MG63 (cell line): ENCODE data around the gene MFAP3. TPM values are rescaled to one million over a fixed set of nuclear protein-coding genes. Genes with fewer than 3 reads are reported as not detected.
"Not testable (repeated sequence)": the region's sequence is repeated elsewhere in the genome, so short reads cannot be mapped to it uniquely, and the experiment has no call there.

Experiments used
- DNase-seq: peaks from one replicate; pipeline ENCODE4 v3.0.0-alpha.2; 2020
- H3K27me3 ChIP-seq: fragments of 250-450 bp; sonication (Bioruptor Pico); 2 replicates; pipeline ENCODE4 v1.5.1; 2020; ENCODE audit warnings: mild to moderate bottlenecking, moderate library complexity
- H3K36me3 ChIP-seq: fragments of 250-450 bp; sonication (Bioruptor Pico); 2 replicates; pipeline ENCODE4 v1.5.1; 2020; ENCODE audit warnings: mild to moderate bottlenecking, moderate library complexity
- H3K4me3 ChIP-seq: fragments of 250-450 bp; sonication (Bioruptor Pico); 2 replicates; pipeline ENCODE4 v1.5.1; 2020; ENCODE audit warnings: mild to moderate bottlenecking, moderate library complexity
- H3K9me3 ChIP-seq: fragments of 250-450 bp; sonication (Bioruptor Pico); 2 replicates; pipeline ENCODE4 v1.5.1; 2020; ENCODE audit warnings: mild to moderate bottlenecking, moderate library complexity
- total RNA-seq: library from RNA; depleted of rRNA; stranded (reverse); fragments of >200 nt; shearing (Covaris generic); gene quantifications from 2 replicates; pipeline ENCODE4 v1.2.3, GENCODE V29; 2014; ENCODE audit warnings: low replicate concordance

MFAP3 gene
- total RNA-seq, 1 experiment from 2014 or later: 38.1 TPM

- DNase-seq: no peak
These were observed 4.0 kb downstream of the MFAP3 start for GRCh38 chr5:154042766-154043165.

GRCh38 chr5:154044099-154044498, 5.3 kb downstream of the MFAP3 start:
- no peak for DNase-seq
- Histone ChIP-seq H3K9me3 (no peaks in the 10 kb centered on the region), H3K27me3 (no peaks in the 10 kb centered on the region), H3K4me3 (no peak overlapping the region), H3K36me3 (peaks cover 12% of the 10 kb centered on the region)

More at GRCh38 chr5:154042766-154043165, 4.0 kb downstream of the MFAP3 start:
- Histone ChIP-seq H3K4me3 (no peak overlapping the region), H3K9me3 (no peaks in the 10 kb centered on the region), H3K36me3 (peaks cover 12% of the 10 kb centered on the region), H3K27me3 (no peaks in the 10 kb centered on the region)

- Histone ChIP-seq H3K4me3 (no peak overlapping the region), H3K36me3 (peaks cover 17% of the 10 kb centered on the region), H3K9me3 (no peaks in the 10 kb centered on the region), H3K27me3 (no peaks in the 10 kb centered on the region)
- no peak for DNase-seq
These were observed 5.8 kb downstream of the MFAP3 start for GRCh38 chr5:154044581-154044980.

GRCh38 chr5:154046486-154046885, 7.7 kb downstream of the MFAP3 start:
- no peak for DNase-seq
- no peaks in the 10 kb centered on the region for H3K27me3 ChIP-seq
- H3K9me3 ChIP-seq: no peaks in the 10 kb centered on the region
- H3K36me3 ChIP-seq: peaks cover 33% of the 10 kb centered on the region
- H3K4me3 ChIP-seq: no peak overlapping the region

GRCh38 chr5:154047324-154047723, 8.6 kb downstream of the MFAP3 start:
- no peak for DNase-seq
- no peaks in the 10 kb centered on the region for H3K9me3 ChIP-seq

GRCh38 chr5:154049636-154050035, 10.9 kb downstream of the MFAP3 start:
- Histone ChIP-seq H3K27me3 (no peaks in the 10 kb centered on the region), H3K36me3 (peaks cover 53% of the 10 kb centered on the region)
- DNase-seq: no peak

More at GRCh38 chr5:154047324-154047723, 8.6 kb downstream of the MFAP3 start:
- H3K36me3 ChIP-seq: peaks cover 36% of the 10 kb centered on the region
- no peaks in the 10 kb centered on the region for H3K27me3 ChIP-seq
- H3K4me3 ChIP-seq: no peak overlapping the region

GRCh38 chr5:154053468-154053867, 14.7 kb downstream of the MFAP3 start:
- H3K4me3 ChIP-seq: no peak overlapping the region
- no peaks in the 10 kb centered on the region for H3K9me3 ChIP-seq
- peaks cover 48% of the 10 kb centered on the region for H3K36me3 ChIP-seq
- H3K27me3 ChIP-seq: no peaks in the 10 kb centered on the region
- no peak for DNase-seq

More at GRCh38 chr5:154049636-154050035, 10.9 kb downstream of the MFAP3 start:
- Histone ChIP-seq H3K9me3 (no peaks in the 10 kb centered on the region), H3K4me3 (no peak overlapping the region)

GRCh38 chr5:154055201-154055600, 16.4 kb downstream of the MFAP3 start:
- Histone ChIP-seq H3K9me3 (no peaks in the 10 kb centered on the region), H3K27me3 (no peaks in the 10 kb centered on the region), H3K4me3 (no peak overlapping the region), H3K36me3 (peaks cover 37% of the 10 kb centered on the region)
- DNase-seq: no peak

- Histone ChIP-seq H3K36me3 (peaks cover 15% of the 10 kb centered on the region), H3K27me3 (no peaks in the 10 kb centered on the region), H3K9me3 (no peaks in the 10 kb centered on the region), H3K4me3 (no peak overlapping the region)
- no peak for DNase-seq
These were observed 19.6 kb downstream of the MFAP3 start for GRCh38 chr5:154058055-154059038.

GRCh38 chr5:154059039-154059430, 20.3 kb downstream of the MFAP3 start:
- Histone ChIP-seq H3K27me3 (no peaks in the 10 kb centered on the region), H3K4me3 (no peak overlapping the region), H3K9me3 (no peaks in the 10 kb centered on the region), H3K36me3 (peaks cover 8% of the 10 kb centered on the region)
- DNase-seq: no peak

GRCh38 chr5:154059583-154059982, 20.8 kb downstream of the MFAP3 start:
- no peak for DNase-seq
- H3K36me3 ChIP-seq: peaks cover 2% of the 10 kb centered on the region
- H3K4me3 ChIP-seq: no peak overlapping the region
- H3K9me3 ChIP-seq: no peaks in the 10 kb centered on the region
- H3K27me3 ChIP-seq: no peaks in the 10 kb centered on the region

- no peaks in the 10 kb centered on the region for H3K27me3 ChIP-seq
- no peaks in the 10 kb centered on the region for H3K9me3 ChIP-seq
- H3K36me3 ChIP-seq: no peaks in the 10 kb centered on the region
- H3K4me3 ChIP-seq: no peak overlapping the region
- no peak for DNase-seq
These were observed 21.8 kb downstream of the MFAP3 start for GRCh38 chr5:154060606-154061005.

- no peak for DNase-seq
- no peaks in the 10 kb centered on the region for H3K9me3 ChIP-seq
- H3K36me3 ChIP-seq: no peaks in the 10 kb centered on the region
- no peak overlapping the region for H3K4me3 ChIP-seq
- H3K27me3 ChIP-seq: peaks cover 4% of the 10 kb centered on the region; the same call in 1 of the 2 replicates
These were observed 24.6 kb downstream of the MFAP3 start for GRCh38 chr5:154063372-154063771.

- no peak for DNase-seq
- no peaks in the 10 kb centered on the region for H3K9me3 ChIP-seq
- no peaks in the 10 kb centered on the region for H3K36me3 ChIP-seq
- no peak overlapping the region for H3K4me3 ChIP-seq
- H3K27me3 ChIP-seq: peaks cover 6% of the 10 kb centered on the region; the same call in 1 of the 2 replicates
These were observed 27.2 kb downstream of the MFAP3 start for GRCh38 chr5:154065971-154066370.

- H3K36me3 ChIP-seq, H3K9me3 ChIP-seq, H3K4me3 ChIP-seq, H3K27me3 ChIP-seq, DNase-seq: not testable (repeated sequence)
These were observed 31.1 kb downstream of the MFAP3 start for GRCh38 chr5:154069854-154070253.

GRCh38 chr5:154071799-154072413, 33.1 kb downstream of the MFAP3 start:
- H3K27me3 ChIP-seq: peaks cover 4% of the 10 kb centered on the region; the same call in 1 of the 2 replicates
- no peak overlapping the region for H3K4me3 ChIP-seq
- no peaks in the 10 kb centered on the region for H3K9me3 ChIP-seq
- H3K36me3 ChIP-seq: no peaks in the 10 kb centered on the region
- DNase-seq: no peak

GRCh38 chr5:154072414-154073171, 33.8 kb downstream of the MFAP3 start:
- Histone ChIP-seq H3K27me3 (0 out of 2 replicates have a peak, but pooled peaks cover 2% of the 10 kb centered on the region), H3K4me3 (no peak overlapping the region), H3K36me3 (no peaks in the 10 kb centered on the region), H3K9me3 (no peaks in the 10 kb centered on the region)
- peak; percentile 68 for DNase-seq
